Right lobe of liver (tissue), 4 donors: ENCODE results near the gene ALDOB.
A peak's percentile ranks its signal among the peaks of the same experiment; 100 is the strongest.

Experiments
- CTCF ChIP-seq, 4 donors: fragments of 200-600 bp in 3 of 4; fragments of 450-650 bp in 1 of 4; IDR thresholded peaks; one replicate each; pipeline versions ENCODE4 v1.5.1 to v1.8.0; 2016 to 2022; ENCODE audit warnings: antibody characterized with exemption in 4 of 4, mild to moderate bottlenecking in 2 of 4
- POLR2A ChIP-seq: fragments of 450-650 bp; IDR thresholded peaks from one replicate; pipeline ENCODE4 v1.6.1; 2017; ENCODE audit warnings: antibody characterized with exemption, mild to moderate bottlenecking
- donor health status: DM: no; HTN: no; CAD: no.
- donor health status: DM: no; HTN: no; CAD: no.
- donor health status: DM: no; HTN: yes; CAD: no.

DNA sequence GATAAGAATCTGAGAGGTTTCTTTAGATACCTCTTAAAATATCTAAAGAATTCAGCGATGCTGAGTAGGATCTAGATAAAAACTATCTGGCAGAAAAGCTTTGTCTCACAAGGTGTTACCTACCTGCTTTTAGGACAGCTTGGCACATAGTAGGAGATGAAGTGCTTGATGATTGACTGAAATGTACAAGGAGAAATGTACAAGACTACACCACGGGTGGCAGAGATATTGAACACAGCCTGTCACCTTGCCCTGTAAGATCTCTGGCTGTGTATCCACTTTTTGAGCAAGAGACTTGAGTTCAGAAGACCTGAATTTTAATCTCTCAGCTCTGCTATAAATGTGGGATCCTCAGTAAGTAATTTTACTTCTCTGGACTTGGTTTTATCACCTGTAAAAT is 15.7 kb downstream of the ALDOB start:
- TF ChIP-seq POLR2A = peak; percentile 47
- TF ChIP-seq CTCF (IDR thresholded peaks at IDR 0.05) = no peak
